HuH-7 (cell line): ENCODE data around the gene ADAMTS9.

Experiments used
- DNase-seq: peaks from one replicate; pipeline ENCODE4 v3.0.0; 2011; ENCODE audit warnings: low spot score

Gene ADAMTS9

DNA sequence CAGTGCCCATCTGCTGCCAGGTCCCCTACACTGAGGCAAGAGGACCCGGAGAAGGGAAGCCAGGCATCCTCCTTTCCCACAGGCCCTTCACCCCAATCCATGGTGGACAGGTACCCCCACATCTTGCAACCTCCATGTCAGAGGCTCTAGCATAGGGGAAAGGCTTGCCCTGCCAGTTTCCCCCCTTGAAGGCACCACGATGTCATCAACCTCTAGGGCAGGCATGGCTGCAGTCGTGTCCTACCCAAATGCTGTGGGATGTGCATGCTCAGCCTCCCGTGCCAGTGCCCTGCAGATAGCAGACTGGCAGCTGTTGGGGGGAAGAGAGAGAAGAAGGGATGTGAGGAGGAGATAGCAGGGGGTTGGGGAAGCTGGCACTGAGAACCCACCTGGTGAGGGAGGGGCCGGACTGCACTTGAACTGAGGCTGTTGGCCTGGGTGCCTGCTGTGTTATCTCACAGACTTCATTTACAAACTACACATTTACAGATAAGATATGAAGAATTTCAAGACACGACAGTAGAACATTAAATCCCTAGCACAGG lies 197.5 kb downstream of the ADAMTS9 start:
- DNase-seq: no peak

DNA sequence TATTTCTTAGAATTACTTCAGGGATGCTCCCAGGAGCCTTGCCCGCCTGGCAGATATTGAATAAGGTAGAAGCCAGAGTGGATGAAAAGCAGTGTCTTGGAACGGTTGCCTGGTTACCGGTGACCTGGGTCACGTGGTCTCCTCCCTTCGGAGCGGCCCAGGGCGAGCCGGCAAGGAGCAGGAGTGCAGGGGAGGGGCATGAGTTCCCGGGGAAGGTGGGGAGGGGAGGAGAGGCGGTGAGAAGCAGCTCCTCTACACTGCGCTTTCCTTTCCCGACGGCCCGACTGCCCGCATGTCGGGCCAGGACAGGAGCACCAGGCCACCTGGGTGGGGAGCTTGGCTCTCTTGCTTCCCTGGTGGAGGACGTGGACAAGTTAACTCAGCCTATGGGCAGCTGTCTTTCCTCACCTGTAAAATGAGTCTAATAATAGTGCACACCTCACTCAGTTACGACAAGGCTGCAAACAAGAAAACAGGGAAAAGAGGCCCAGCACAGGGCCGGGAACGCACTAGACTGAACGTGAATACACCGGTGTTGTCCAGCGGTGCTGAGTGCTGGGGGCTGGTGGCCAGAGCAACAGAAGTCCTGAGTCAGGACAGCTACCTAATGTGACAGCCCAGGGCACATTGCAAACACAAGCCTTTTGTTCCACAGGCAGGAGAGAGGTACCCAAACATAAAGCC lies 198.3 kb downstream of the ADAMTS9 start:
- no peak for DNase-seq

DNA sequence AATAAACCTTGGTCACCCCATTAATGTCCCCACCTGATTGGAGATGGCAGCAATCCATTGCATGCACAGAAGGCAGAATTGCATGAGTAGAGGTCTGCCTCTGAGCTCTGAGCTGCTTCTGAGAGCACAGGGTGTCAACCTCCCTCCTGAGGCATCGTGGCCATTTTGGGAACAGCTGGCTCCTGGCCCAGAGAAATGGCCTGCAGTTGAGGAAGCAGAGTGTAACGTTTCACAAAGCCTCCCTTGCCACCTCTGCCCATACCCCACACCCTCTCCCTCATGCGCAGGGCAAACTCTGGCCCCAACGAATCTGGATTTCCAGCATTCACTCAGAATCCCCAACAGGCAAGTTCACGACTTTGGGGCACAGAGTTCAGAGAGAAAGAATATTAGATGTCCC lies 198.9 kb downstream of the ADAMTS9 start:
- DNase-seq: no peak

DNA sequence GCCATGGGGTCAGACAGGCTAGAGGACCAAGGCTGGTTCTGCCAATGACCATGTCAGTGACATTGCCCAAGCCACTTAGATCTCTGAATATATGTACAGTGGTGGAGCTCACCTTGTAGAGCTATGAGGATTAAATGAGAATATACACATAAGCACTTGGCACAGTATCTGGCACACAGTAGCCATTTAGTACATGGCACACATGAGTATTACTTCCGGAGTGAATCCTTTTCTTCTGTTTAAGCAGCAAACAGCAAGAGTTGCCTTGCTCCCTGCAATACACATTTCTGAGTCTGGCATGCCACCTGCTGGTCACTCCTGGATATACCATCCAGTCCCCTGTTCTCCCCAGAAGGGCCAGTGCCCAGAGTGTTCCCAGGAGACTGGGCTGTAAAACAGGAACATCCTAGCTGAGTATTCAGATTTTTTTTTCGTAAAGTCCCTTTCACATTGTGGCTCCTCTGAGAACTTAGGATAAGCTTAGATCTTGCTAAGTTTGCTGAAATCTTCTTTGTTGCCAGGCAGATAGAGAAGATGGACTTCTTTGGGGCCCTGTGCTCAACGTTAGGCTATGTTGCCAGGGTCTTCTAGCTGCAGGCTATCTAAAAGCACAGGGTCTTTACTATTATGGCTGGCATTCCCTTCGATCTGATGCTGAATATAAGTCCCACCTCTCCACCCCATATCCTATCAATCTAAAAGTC lies 203.4 kb downstream of the ADAMTS9 start:
- peak; percentile 37 for DNase-seq

DNA sequence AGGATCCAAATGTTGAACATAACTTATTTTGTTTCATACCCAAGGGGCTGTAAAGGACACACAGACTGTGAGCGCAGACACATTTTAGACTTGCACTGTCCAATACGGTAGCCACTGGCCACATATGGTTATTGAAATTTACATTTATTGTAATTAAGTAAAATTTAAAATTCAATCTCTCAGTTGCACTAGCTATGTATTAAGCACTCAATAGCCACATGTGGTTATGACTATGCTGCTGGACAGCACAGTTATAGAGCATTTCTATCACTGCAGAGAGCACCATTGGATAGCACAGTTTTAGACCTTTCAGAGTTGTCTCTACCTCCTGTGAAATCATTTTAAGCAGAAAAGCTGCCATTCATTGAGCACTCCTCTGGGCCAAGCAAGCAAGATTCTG lies 204.3 kb downstream of the ADAMTS9 start:
- DNase-seq: no peak

DNA sequence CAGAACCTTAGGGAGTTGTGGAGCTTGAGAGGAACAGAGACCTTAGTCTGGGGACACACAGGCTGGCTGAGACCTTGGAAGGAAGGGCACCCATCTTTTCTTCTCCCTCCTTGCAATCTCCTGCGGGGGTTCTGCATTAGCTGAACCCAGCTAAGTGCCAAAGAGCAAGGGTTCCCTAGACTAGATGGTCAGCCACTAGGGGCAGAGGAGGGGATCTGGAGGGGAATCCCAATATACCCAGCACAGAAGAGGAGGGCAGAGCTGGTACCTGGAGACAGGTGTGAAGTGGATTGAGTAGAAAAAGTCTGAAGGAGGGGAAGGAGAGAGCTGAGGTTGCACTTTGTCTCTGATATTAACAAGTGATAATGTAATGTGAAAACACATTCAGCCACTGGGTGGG lies 212.8 kb downstream of the ADAMTS9 start:
- no peak for DNase-seq

DNA sequence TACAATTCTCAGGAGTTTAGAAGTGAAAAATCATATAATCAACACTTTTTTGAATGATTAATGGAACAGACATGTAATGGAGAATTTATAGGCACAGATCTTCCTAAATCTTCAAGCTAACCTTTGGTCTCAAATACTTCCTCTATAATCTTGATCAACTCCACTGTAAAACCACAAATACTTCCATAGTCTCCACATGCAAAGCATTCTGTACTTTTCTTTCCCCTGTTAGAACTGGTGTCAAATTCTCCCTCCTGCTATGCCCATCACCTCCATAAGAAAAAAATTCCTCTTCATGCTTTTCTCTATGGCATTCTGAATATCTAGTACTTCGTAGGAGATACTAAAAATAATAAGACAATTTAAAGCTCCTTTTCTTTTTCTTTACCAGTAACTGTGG lies 214.3 kb downstream of the ADAMTS9 start:
- DNase-seq: no peak

DNA sequence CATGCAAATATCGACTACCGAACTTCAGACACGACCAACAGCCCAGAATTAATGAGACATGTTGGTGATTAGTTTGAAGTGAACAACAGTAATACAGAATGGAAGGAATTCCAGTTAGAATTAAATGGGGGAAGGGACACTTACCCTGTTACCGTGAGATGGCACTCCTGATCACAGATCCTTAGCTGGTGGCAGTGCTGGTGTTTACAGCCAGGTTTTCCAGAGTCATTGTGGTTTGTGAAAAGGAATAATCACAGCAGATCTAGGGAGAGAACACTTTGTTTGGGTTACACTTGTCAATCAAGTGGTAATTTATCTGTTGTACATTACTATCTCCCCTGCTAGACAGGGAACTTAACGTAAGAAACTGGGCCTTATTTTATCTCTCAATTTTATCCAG lies 217.4 kb downstream of the ADAMTS9 start:
- no peak for DNase-seq

DNA sequence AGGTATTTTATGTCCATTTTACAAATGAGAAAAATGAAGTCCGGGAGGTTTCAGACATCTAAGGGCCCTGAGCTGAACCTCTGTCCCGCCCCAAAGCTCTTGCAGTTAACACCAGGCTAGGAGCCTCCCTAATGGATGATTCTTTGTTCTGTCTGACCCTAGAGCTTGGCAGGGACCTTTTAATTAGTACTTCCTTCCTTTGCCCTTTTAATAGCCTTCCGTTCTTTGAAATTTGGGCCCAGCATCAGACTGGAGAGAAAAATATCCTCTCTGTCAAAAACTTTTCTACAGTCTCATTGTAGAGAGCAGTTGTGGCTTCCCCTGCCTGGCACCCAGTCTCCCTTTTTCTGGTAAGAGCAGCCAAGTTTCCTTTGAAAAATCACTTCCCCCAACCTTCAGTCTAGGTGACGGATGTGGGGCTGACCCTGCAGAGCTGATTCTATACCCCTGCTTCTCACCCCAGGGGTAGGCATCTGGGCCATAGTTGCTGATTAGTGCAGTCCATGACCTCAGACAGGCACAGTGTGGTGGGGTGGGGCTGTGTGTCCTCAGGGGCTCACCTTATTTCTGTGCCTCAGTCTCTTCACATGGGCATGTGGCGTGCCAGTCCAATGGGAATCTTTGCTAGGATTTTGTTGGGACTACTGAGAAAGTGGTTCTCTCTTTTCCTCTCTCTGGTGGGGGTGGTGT lies 220.4 kb downstream of the ADAMTS9 start:
- DNase-seq: no peak
